ENCODE results near the gene ADAMTSL1.

DNA sequence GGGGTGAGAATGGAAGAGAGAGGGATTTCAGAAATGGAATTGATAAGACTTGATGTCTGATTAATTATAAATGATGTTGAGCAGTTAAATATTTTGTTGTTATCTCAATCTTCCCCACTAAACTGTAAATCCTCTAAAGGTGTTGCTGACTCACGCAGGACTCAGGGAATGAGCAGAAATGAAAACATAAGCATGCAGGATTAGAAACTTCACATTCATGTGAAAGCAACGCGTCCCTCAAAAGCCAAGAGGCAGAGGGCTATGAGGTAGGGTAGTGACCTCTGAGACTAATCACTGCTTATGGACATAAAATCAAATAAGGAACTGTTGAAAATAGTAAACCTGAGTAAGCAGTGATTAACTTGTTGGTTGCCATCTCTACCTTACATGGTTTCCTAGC, 21.1 kb downstream of the ADAMTSL1 start:
- no peak for TF ChIP-seq EZH2 (IDR thresholded peaks at IDR 0.05; ENCODE audit: borderline replicate concordance, low read depth, low read length, severe bottlenecking)
- TF ChIP-seq, protein P1, sequence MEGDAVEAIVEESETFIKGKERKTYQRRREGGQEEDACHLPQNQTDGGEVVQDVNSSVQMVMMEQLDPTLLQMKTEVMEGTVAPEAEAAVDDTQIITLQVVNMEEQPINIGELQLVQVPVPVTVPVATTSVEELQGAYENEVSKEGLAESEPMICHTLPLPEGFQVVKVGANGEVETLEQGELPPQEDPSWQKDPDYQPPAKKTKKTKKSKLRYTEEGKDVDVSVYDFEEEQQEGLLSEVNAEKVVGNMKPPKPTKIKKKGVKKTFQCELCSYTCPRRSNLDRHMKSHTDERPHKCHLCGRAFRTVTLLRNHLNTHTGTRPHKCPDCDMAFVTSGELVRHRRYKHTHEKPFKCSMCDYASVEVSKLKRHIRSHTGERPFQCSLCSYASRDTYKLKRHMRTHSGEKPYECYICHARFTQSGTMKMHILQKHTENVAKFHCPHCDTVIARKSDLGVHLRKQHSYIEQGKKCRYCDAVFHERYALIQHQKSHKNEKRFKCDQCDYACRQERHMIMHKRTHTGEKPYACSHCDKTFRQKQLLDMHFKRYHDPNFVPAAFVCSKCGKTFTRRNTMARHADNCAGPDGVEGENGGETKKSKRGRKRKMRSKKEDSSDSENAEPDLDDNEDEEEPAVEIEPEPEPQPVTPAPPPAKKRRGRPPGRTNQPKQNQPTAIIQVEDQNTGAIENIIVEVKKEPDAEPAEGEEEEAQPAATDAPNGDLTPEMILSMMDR (IDR thresholded peaks at IDR 0.05; ENCODE audit: borderline replicate concordance, extremely low read depth, low read length, poor library complexity, severe bottlenecking), result no peak

All from DND-41 (cell line).